ENCODE data around the gene IFFO2.
"Not testable (repeated sequence)": the region's sequence is repeated elsewhere in the genome, so short reads cannot be mapped to it uniquely, and the experiment has no call there.

IFFO2 gene

GRCh38 chr1:18917071-18917799, 39.2 kb downstream of the IFFO2 start:
- DNase-seq, result no peak

DNA sequence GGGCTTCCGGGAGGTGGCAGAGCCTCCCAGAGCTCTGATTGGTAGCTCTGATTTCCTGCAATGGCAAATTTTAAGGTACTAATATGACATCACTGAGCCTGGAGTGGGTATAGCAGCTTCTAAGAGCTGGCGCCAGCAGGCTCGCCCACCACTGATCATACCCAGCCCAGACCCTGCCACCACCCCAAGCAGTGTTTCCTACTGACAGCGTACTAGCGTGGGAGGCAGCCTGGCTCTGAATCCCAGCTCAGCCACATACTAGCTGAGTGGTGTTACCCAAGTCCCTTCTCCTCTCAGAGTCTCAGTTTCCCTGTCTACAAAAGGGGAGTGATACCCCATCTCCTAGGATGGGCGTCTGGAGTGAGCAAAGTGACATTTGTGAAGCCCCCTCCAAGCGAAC, 41.1 kb downstream of the IFFO2 start:
- DNase-seq, result no peak

DNA sequence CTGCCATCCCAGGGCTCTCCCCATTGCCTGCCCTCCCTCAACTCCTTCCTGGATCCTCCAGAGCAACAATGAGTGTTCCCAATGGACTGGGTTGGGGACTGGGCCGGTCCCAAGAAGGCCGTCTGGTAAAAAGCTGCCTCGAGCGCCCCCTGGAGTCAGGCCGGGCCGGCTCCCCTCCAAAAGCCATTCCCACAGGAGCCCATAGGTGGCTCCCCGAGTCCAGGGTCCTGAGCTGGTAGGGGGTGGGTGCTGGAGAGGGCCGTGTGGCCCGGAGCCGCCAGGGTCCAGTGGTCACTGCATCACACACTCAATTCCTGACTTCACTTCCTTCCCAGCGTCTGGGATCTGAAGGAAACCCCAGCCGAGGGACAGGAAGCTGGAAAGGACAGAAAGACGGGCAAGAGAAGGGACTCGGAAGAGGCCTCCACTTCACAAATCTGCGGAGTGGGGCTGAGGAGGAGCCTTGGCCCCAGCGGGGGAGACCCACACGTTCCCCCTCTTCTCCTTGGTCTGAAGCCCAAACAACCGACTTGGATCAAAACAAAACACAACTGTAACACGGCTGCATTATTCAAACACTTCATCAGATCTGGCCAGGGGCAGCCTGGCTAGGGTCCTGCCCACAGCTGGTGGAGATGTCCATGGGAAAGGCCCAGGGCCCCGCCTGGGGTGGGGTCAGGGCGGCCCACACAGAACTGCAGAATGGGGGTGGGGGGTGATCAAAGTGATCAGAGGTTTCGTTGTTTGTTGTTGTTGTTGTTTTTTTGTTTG, 43.2 kb downstream of the IFFO2 start:
- DNase-seq, result peak; percentile 17 to 68

GRCh38 chr1:18912550-18912949, 43.9 kb downstream of the IFFO2 start:
- DNase-seq, result no peak

DNA sequence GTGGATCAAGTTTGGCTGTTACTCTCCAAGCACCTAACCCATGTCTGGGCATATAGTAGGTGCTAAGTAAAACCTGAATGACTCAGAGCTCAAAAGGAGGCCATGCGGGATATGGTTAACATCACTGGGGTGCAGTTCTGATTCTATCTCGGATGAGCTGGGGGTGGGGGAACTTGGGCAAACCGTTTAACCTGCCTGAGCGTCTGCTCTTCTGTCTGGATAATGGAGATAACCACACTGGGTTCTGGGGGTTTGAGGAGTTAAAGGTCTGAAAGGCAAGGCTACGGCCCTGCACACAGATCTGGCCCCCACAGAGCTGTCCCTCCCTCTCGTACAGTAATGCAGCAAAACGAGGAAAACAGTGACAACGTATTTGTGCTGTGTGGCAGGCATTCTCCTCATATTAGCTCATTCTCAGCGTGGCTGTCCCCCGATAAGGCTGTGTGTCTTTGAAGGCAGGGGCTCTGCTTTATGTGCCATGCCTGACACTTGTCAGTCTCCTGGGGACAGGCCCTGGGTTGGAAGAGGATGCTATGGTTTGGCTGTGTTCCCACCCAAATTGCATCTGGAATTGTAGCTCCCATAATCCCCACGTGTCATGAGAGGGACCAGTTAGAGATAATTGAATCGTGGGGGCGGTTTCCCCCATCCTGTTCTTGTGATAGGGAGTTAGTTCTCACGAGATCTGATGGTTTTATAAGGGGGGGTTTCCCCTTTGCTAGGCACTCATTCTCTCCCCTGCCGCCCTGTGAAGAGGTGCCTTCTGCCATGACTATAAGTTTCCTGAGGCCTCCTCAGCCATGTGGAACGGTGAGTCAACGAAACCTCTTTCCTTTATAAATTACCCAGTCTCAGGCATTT, 47.3 kb downstream of the IFFO2 start:
- no peak for DNase-seq

DNA sequence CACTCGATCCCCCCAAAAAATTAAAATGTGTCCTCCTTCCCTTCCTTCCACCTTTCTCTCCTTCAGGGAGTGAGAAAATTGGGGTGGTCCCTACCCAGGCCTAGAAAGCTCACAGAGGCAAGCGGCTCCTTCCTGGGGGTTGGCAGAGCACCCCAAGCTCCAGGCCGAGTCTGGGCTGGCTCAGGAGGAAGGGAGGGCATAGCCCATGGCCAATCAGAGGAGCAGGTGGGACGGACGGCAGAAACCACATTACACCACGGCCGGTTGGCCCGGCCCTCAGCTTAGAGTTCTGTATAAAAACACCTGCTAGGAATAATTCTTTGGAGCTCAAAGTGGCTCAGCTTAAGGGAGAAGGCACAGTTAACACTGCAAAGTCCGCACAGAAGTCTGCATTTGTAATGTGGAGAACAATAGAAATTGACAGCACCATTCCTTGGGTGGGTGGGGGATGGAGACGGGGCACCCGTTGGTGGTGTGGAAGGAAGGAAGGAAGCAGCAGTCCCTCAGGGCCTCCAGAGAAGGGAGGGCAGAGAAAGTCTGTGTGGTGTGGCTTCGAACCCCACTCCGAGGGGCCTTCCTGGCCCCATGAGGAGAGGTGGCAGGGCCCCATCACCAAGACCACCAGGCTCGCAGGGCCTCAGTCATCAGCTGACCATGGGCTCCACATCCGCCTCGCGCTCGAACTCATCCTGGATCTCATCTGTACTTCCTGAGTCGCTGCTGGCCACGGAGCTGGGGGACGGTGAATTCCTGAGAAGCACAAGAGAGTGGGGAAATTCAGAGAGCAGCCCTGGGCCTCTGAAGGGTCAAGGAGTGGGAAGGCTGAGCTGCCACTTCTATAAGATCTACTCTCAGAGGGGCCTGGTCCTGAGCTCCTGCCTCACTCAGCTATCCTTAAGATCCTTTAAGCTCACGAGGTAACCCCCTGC, 48.3 kb downstream of the IFFO2 start:
- DNase-seq, result no peak

DNA sequence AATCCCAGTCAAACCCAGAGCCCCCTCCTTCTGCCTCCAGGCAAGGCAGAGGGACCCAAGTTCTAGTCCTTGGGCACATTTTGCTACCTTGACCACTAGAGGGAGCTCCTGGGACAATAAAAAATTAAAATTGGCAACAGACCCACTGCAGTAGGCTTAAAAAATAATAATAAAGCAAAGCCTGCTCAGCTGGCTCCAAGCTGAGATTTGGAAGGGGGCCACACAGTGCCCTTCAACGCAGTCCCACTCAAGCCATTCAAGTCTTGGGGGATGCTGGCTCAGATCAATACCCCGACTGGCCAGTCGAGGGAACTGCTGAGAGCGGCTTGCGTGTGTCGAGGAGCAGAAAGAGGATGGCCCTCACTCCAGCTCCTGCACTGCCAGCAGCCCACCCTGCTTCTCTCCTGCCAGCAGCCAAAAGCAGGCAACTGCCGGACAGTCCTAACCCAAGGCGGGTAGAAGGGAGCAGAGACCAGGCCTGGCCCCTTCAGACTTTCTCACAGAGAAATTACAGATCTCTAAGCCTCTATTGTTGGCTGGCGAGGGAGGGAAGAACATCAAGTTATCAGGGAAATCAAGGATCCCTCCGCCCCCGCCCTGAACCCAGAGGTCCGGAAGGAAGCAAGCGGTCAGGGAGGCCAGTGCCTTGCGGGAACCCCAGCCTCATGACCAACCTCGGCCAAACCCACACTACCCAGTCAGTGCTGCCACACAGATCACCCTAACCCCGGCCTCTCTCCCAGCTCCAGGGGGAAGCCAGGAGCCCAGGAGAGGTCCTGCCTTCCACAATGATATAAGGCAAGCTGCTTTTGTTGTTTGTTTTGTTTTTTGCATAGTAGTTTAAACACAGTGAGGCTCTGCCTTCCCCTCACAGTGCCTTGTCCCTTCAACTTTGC, 49.2 kb downstream of the IFFO2 start:
- DNase-seq, result peak in 1 of 2 experiments; percentile 6

GRCh38 chr1:18903291-18903756, 53.2 kb downstream of the IFFO2 start:
- DNase-seq, result no peak

DNA sequence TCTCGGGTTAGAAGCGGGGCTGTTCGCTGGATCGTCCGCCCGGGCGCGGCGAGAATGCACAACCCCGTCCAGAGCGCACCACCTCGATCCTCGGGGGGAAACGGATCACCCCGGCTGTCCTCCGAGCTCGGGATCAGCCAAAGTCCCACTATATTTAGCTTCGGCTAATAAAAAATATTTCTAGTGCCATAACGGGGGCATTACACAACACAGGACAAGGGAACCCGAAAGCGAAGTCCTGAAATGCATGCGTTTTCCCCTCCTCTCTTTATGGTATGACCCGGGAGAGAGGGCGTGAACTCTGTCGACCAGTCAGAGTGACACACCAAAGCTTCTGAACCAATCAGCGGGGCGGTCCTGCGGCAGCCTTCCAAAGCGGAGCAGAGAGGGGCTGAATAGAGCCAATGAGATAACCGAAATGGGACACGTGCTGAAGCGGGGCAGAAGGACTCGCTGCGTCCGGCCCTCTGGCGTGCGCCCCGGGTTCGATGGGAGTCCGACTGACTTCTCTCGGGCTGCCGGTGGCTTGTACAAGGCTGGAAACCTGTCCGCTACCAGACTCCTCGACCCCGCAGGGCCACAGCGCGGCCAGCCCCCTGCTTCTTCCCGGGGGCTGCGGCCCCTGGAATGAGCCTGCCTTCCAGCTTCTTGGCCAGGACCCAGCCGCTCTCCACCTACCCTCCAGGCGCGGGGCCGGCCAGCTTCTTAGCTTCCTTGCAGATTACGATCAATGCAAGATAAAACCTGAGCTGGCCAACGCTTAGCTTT, 53.8 kb downstream of the IFFO2 start, which contains the start of gene ALDH4A1:
ALDH4A1 (minus strand) TSS at position 33 of the 768 bp plus-strand sequence; CDS start at position 1, 32 bp downstream.
- peak; percentile 93 to 95 for DNase-seq

DNA sequence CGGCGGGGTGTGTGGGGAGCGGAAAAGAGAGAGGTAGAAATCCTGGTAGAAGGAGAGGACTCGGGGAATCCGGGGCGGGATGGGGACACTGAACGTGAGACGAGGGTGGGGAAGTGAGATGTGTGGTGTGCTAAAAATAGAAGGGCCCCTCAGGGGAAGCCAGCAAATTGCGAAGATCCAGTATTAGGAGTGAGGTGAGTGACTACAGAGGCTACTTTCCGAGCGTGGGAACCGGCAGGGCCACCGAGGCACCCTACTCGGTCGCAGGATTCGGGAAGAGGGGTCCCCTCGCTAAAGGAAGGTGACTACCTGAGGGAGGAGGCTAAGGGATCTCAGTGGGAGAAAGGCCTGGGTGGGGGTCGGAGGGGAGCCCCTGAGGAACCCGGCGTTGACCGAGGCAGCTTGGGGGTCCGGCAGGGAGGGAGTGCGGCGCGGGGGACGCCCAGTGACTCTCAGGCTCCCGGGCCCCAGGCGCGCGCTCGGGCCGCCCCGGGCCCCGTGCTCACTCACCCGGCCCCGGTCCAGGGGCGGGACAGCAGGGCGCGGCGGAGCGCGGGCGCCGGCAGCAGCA, 54.4 kb downstream of the IFFO2 start:
- no peak for DNase-seq

DNA sequence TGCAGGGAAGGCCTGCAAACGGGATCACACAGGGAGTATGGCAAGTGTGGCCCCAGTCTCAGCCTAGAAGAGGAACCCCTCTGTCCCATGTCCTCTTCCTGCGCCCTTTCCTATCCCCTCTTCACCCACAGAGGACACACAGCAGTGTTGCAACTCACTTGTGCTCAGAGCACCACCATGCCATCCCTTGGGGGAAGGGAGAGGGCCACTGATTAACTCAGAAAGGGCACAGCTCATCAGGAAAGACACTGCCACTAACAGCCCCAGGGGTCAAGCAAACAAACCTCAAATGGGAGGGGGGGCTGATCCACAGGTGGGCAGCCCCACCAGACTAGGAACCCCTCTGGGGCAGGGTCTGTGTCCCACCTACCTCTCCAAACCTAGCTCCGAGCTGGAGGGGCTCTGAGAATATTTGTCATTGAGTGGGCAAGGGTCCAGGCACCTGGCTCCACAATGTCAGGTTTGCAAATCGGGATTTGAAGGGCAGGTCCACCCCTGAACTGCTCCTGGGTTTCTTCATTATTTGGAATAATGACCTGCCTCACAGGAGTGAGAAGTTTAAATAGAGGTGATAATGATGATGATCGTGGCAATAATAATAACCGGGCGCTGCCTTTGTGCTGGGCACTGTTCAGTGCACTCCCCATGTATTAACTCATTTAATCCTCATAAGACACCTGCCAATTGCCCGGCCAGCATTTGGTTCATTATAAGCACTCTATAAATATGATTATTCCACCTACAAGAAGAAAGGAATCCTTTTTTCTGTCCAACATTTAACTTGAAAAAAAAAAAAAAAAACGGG, 55.1 kb downstream of the IFFO2 start:
- no peak for DNase-seq

DNA sequence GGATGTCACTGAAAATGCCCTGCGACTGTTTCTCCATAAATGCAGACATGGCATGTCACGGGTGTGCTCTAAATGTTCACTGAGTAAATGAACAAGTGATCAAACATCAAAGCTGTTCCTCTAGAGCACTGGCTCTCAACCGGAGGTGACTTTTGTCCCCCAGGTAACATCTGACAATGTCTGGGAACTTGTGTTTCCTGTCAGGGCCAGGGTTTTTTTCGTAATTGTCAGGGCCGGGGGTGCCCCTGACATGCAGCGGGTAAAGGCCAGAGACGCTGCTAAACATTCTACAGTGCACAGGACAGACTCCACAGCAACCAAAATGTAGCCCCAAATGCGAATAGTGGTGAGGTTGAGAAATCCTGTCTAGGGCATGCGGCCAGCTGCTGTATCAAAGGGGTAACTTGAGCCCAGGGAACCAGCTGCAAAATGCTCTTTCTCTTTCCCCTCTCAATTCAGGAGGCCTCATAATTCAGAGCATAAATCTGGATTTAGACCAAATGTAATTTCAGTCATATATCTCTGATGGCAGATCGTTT, 56.1 kb downstream of the IFFO2 start:
- no peak for DNase-seq

DNA sequence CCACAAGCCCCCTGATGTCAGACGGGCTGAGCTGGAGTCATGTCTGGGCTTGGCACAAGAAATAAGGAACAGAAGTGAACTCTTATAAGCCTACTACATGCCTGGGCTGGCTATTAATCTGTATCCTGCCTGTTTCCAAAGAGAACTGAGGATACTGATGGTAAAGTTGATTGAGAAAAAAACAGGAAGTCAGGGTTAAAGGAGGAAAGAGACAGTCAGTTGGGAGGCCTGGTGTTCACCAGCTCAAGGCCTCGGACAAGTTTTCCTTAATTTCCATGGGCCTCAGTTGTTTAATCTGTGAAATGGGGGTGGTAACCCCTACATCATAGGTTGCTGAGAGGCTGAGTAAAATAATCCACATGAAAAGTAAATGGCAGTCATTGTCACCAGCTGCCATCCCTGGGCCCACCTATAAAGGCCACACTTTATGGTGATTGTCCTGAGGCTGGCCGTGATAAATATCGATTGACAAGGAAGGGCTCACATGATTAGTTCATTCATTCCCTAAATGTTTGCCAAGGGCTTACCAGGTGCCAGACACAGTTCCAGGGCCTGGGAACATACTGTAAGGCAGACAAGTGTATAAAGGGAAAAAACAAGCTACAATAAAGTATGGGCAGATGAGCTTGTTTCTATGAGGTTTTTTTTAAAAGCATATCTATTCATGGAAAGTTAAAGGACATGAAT, 57.0 kb downstream of the IFFO2 start:
- no peak for DNase-seq

DNA sequence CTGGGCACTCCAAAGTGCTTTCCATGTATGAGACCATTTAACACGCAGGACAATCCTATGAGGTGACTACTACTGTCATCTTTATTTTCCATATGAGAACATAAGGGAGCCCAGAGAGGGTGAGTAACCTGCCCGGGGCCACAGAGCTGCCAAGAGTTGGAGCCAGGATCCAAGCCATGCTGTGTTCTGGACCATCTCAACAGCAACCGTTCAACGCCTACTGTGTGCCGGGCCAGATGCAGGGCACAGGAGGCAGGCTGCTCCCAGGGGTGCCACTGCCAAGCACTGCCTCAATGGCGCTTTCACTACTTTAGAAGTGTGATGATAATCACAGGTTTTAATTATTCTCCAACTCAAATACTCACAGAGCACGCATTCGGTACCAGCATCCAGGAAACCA, 57.9 kb downstream of the IFFO2 start:
- no peak for DNase-seq

- DNase-seq, result no peak
Measured at GRCh38 chr1:18895317-18895716, 61.2 kb downstream of the IFFO2 start.

GRCh38 chr1:18893120-18893519, 63.4 kb downstream of the IFFO2 start:
- DNase-seq, result no peak

DNA sequence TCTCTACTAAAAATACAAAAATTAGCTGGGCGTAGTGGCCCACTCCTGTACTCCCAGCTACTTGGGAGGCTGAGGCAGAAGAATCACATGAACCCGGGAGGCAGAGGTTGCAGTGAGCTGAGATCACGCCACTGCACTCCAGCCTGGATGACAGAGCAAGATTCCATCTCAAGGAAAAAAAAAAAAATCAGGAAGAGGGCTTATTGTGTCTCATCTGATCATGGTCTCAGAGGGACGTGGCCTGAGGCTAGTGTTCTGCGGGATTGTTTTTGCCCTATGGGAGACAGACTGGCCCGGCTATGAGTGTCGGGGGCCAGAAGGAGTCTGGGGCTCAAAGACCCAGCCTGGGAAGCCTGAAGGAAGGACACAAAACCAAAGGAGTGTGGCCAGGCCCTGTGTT, 64.6 kb downstream of the IFFO2 start:
- not testable (repeated sequence) for DNase-seq

DNA sequence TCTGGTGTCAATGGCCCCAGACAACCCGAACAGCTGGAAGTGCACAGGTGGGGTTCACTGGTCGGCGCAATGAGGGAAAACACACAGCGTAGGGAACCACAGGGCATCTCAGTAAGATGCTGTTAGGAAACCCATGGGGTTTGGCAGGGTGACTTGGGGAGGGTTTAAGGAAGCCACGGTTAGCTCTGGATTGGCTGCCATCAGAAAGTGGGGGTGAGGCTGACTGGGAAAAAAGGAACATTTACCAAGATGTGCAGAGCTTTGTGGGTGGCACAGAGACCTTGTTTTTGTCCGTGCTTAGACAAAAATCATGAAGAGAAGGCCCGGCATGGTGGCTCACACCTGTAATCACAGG, 65.1 kb downstream of the IFFO2 start:
- DNase-seq, result no peak

Measured in NCI-H1930 (cell line).